Activated CD8-positive, alpha-beta memory T cell treated with anti-CD3 and anti-CD28 coated beads for 48 hours (primary cell): ENCODE results near the gene ACSS2.

Experiments used
- DNase-seq, 3 experiments: peaks; one replicate each; pipeline ENCODE4 v3.0.0-alpha.2; 2020; ENCODE audit warnings: low read depth in 2 of 3, low spot score in 2 of 3

The ACSS2 gene

GRCh38 chr20:34945315-34946077 is 69.1 kb downstream of the ACSS2 start:
- DNase-seq = no peak

GRCh38 chr20:34946661-34947060 is 70.2 kb downstream of the ACSS2 start:
- no peak for DNase-seq

DNA sequence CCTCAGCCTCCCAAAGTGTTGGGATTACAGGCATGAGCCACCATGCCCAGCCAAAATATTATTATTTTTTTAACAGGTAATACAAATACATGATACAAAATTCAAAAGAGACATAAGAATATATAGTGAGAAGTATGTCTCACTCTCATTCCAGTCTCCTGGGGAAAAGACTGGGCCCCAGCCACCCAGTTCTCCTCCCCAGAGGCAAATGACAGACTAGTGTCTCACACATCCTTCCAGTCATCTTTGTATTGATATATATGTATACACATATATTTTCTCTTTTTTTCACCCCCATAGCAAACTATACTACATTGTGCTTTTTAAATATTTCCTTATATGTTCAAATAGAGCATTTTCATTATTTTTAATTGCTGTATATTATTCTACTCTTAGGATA is 70.9 kb downstream of the ACSS2 start:
- no peak for DNase-seq

- no peak for DNase-seq
Observed at GRCh38 chr20:34948030-34948429, 71.6 kb downstream of the ACSS2 start.

- no peak for DNase-seq
Observed at GRCh38 chr20:34949120-34949519, 72.7 kb downstream of the ACSS2 start.

- no peak for DNase-seq
Observed at GRCh38 chr20:34951252-34951651, 74.8 kb downstream of the ACSS2 start.

GRCh38 chr20:34951652-34952051 is 75.2 kb downstream of the ACSS2 start:
- DNase-seq = no peak

DNA sequence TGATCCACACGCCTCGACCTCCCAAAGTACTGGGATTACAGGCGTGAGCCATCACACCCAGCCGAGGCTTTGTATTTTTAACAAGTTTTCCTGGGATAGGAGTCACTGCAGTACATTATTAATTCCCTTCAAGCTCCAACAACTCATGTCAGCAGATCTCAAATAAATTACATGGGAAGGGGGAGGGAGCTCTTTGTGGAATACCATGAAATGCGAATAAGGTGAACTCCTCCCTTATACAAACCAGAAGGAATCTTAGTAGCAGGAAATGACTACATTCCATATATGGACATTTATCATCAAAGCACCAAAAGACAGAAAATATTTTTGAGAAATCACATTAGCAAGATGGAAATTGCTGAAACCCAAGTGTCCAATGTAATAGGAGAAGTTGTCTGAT is 76.3 kb downstream of the ACSS2 start:
- DNase-seq = no peak

GRCh38 chr20:34953960-34954359 is 77.5 kb downstream of the ACSS2 start:
- no peak for DNase-seq

DNA sequence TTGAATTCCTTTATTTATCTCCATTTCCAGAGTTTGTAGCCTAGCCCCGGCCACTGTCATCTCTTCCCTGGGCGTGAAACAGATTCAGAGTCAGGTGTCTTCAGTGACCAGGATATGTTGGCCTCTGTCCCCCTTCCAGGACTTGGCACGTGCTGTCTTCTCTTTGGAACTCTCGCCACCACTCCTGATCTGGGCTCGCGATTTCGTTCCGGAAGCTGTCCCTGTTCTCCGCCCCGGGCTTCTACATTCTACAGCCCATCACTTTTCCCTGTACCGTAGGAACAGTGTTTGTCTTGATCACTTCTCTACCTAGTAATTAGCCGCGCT is 78.5 kb downstream of the ACSS2 start:
- no peak for DNase-seq

GRCh38 chr20:34955231-34956040 is 79.0 kb downstream of the ACSS2 start, which contains the start of the genes GSS and MYH7B:
TSS of gene GSS (minus strand) at chr20:34955806. CDS start at chr20:34951852, 3,954 bp downstream.
TSS of gene MYH7B (plus strand) at chr20:34955868. CDS start at chr20:34978006, 22,138 bp downstream.
- DNase-seq = peak; percentile 96 to 99 (median 97)

- DNase-seq = no peak
Observed at GRCh38 chr20:34956041-34956458, 79.6 kb downstream of the ACSS2 start.

GRCh38 chr20:34956751-34957472 is 80.5 kb downstream of the ACSS2 start:
- DNase-seq = no peak

- no peak for DNase-seq
Observed at GRCh38 chr20:34964486-34964885, 88.1 kb downstream of the ACSS2 start.

GRCh38 chr20:34965051-34965450 is 88.6 kb downstream of the ACSS2 start:
- DNase-seq = no peak

DNA sequence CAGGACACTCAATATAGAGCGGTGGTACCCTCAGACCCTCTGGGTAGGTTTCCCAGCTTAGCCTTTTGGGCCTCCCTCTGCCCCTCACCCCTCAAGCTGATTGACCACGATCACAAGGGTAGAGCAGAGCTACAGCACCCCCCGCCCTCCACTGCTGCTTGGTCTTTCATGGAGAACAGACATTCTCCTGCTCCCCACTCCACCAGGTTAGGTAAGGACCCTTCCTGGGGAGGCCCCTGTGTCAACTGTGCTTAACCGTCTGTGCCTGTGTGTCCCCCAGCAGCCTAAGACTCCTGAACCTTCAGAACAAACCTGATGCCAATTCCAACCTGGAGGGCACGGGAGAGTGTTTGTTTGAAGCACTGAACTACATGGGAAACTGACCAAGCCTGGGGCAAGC is 91.0 kb downstream of the ACSS2 start:
- DNase-seq = no peak

GRCh38 chr20:34968042-34968775 is 91.8 kb downstream of the ACSS2 start:
- DNase-seq = no peak

DNA sequence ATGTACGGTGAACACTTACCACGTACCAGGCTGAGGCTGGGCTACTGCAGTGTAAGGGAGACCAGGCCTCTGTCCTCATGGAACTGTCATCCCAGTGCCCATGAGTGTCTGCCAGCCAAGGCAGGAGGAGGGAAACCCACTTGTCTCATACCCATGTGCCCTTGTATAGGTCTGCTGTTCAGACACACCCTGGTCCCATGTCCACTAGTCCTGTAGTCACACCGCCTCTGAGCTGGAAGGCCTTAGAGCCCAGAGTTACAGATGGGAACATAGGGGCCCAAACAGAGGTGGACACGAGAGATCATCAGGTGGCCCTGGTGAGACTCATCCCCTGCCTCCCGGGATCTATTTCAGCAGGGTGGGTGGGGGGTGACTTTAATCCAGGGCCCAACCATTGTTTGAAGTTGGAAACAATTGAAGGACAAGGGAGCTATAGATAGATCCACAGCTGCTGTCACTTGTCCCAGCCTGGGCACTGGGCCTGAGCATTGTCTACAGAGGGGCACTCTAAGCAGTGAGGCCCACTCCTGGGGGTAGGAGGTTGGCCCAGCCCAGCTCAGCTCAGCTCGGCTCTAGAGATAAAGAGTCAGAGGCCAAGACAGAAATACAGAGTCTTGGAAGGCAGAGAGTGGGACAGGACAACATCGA is 93.9 kb downstream of the ACSS2 start:
- DNase-seq = no peak

GRCh38 chr20:34970846-34971560 is 94.6 kb downstream of the ACSS2 start:
- no peak for DNase-seq
